ENCODE measurements around the gene EFNA5.

GRCh38 chr5:107597247-107597646 is 73.5 kb downstream of the EFNA5 start:
- no peak for TF ChIP-seq CTCF (IDR thresholded peaks at IDR 0.05)
- no peak for TF ChIP-seq POLR2A (IDR thresholded peaks at IDR 0.05)

Measured in uterus (tissue), 2 donors.